H1 (cell line): ENCODE measurements around the gene NPTXR. TPM values are rescaled to one million over a fixed set of nuclear protein-coding genes. Genes with fewer than 3 reads are reported as not detected.

Experiments
- CTCF ChIP-seq, 3 experiments: IDR thresholded peaks; 1 replicate in 2 of 3; 2 replicates in 1 of 3; pipeline versions ENCODE4 v1.5.1 to v1.6.1; 2011; ENCODE audit warnings: low read length in 3 of 3, mild to moderate bottlenecking in 3 of 3, inconsistent platforms in 2 of 3, low read depth in 1 of 3, moderate library complexity in 1 of 3; ENCODE audit not compliant: insufficient read depth in 1 of 3; ENCODE audit errors: control extremely low read depth in 1 of 3
- polyA plus RNA-seq, 7 experiments: library from polyadenylated mRNA; depleted of rRNA in 3 of 7; stranded (reverse) in 5 of 7; unstranded in 2 of 7; fragments of >200 nt in 5 of 7; fragments of 200-250 nt in 2 of 7; gene quantifications; 1 replicate in 5 of 7; 2 replicates in 1 of 7; 4 replicates in 1 of 7; pipeline versions ENCODE4 v1.2.1 to v1.2.3, GENCODE V29; 2011 to 2013; ENCODE audit warnings: missing spikeins in 2 of 7, mixed read lengths in 2 of 7
- total RNA-seq: library from RNA; stranded (reverse); fragmentation: NEBNext Ultra II Directional; extraction: Animal tissue kit (Norgen Biotek cat#: 25700); gene quantifications from 2 replicates; pipeline ENCODE4 v1.2.1, GENCODE V29; 2021
- TF ChIP-seq, protein P1 (sequence below): IDR thresholded peaks from 2 replicates; pipeline ENCODE4 v1.6.1; 2012; ENCODE audit warnings: low read length, inconsistent platforms

The NPTXR gene
- total and polyA plus RNA-seq, 2 of the 8 experiments (the other 6 are each of a cell fraction or from before 2014, with no cell fraction given), result 3.7 to 6.4 TPM

GRCh38 chr22:38872172-38872830 is 28.5 kb upstream of the NPTXR start, which contains the start of gene CBX6 (continued):
- TF ChIP-seq, protein P1, sequence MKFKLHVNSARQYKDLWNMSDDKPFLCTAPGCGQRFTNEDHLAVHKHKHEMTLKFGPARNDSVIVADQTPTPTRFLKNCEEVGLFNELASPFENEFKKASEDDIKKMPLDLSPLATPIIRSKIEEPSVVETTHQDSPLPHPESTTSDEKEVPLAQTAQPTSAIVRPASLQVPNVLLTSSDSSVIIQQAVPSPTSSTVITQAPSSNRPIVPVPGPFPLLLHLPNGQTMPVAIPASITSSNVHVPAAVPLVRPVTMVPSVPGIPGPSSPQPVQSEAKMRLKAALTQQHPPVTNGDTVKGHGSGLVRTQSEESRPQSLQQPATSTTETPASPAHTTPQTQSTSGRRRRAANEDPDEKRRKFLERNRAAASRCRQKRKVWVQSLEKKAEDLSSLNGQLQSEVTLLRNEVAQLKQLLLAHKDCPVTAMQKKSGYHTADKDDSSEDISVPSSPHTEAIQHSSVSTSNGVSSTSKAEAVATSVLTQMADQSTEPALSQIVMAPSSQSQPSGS, result no peak
- TF ChIP-seq CTCF (IDR thresholded peaks at IDR 0.05; ENCODE audit: control extremely low read depth in 1 of 3, insufficient read depth in 1 of 3, low read depth in 1 of 3, low read length in 3 of 3), result no peak
